Ovary (tissue), 3 donors: Measurements from ENCODE around the gene HIBADH.

ENCODE experiments used
- EP300 ChIP-seq: sonication (generic); formaldehyde crosslinking; IDR thresholded peaks from one replicate; pipeline ENCODE4 v1.6.1; 2017; ENCODE audit warnings: antibody characterized with exemption
- POLR2A ChIP-seq: fragments of 450-650 bp; IDR thresholded peaks from one replicate; pipeline ENCODE4 v1.6.1; 2017; ENCODE audit warnings: antibody characterized with exemption, mild to moderate bottlenecking, moderate library complexity
- TF ChIP-seq, protein P1 (sequence below), 3 donors: fragments of 450-650 bp in 2 of 3; fragments of 200-600 bp in 1 of 3; IDR thresholded peaks; one replicate each; pipeline versions ENCODE4 v1.5.1 to v1.8.0; 2016 to 2022; ENCODE audit warnings: antibody characterized with exemption in 3 of 3, mild to moderate bottlenecking in 1 of 3
- donor health status: DM: no; HTN: no; CAD: no.

GRCh38 chr7:27699751-27700150, 37.1 kb upstream of the HIBADH start:
- no peak for TF ChIP-seq POLR2A
- TF ChIP-seq, protein P1, sequence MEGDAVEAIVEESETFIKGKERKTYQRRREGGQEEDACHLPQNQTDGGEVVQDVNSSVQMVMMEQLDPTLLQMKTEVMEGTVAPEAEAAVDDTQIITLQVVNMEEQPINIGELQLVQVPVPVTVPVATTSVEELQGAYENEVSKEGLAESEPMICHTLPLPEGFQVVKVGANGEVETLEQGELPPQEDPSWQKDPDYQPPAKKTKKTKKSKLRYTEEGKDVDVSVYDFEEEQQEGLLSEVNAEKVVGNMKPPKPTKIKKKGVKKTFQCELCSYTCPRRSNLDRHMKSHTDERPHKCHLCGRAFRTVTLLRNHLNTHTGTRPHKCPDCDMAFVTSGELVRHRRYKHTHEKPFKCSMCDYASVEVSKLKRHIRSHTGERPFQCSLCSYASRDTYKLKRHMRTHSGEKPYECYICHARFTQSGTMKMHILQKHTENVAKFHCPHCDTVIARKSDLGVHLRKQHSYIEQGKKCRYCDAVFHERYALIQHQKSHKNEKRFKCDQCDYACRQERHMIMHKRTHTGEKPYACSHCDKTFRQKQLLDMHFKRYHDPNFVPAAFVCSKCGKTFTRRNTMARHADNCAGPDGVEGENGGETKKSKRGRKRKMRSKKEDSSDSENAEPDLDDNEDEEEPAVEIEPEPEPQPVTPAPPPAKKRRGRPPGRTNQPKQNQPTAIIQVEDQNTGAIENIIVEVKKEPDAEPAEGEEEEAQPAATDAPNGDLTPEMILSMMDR (IDR thresholded peaks at IDR 0.05) = no peak
- no peak for TF ChIP-seq EP300
